Measurements from ENCODE around the gene TMEM238L. TPM values are rescaled to one million over a fixed set of nuclear protein-coding genes. Genes with fewer than 3 reads are reported as not detected.
A peak's percentile ranks its signal among the peaks of the same experiment; 100 is the strongest.
"Not testable (repeated sequence)": the region's sequence is repeated elsewhere in the genome, so short reads cannot be mapped to it uniquely, and the experiment has no call there.

Gene TMEM238L, protein sequence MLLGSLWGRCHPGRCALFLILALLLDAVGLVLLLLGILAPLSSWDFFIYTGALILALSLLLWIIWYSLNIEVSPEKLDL
- total RNA-seq = 1 to 10 TPM in 3 of 4 donors, under 1 TPM in 1; 0.23 to 7.0 (median 3.1) TPM

DNA sequence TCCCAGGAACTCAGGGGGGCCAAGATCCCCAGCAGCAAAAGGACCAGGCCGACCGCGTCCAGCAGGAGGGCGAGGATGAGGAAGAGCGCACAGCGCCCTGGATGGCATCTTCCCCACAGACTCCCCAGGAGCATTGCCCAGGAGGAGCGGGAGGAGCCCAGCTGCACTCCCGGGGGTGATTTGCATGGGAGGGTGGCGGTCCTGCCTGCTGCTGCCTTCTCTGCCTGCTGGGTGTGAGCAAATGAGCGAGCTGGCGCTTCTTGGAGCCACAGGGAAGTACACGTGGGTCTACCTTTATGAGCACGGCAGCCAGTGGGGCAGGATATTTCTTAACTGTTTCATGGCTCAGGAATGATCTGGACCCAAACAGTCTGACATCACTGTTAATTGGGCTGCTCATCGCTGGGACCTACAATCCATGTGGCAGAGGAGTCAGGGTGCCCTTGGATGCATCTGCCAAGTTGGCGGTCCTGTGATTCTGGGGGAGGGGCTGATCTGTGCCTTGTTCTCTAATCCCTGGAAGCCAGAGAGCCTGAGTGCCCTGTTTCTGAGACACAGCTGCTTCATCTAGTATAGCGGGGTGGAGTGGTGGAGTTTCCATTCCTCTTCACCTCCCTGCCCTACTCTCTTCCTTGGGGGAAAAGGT, at the start of gene TMEM238L:
Gene TMEM238L (minus strand): TSS at position 270 of the 646 bp plus-strand sequence. CDS start 136 bp downstream, at position 134.
- peak in 1 of 2 donors; percentile 87 for DNase-seq (ENCODE audit: low spot score in 2 of 2)
- 55 to 57% methylated on average over 16 of the region's 16 CpGs for WGBS, 2 donors
- no peak within 1 kb of the TSS for H3K4me3 ChIP-seq (ENCODE audit: low read depth, poor library complexity, severe bottlenecking)
- intact Hi-C loops (cut with DNase I; ENCODE audit: low total_unique reads) = no loop called here
- TF ChIP-seq, protein P1, sequence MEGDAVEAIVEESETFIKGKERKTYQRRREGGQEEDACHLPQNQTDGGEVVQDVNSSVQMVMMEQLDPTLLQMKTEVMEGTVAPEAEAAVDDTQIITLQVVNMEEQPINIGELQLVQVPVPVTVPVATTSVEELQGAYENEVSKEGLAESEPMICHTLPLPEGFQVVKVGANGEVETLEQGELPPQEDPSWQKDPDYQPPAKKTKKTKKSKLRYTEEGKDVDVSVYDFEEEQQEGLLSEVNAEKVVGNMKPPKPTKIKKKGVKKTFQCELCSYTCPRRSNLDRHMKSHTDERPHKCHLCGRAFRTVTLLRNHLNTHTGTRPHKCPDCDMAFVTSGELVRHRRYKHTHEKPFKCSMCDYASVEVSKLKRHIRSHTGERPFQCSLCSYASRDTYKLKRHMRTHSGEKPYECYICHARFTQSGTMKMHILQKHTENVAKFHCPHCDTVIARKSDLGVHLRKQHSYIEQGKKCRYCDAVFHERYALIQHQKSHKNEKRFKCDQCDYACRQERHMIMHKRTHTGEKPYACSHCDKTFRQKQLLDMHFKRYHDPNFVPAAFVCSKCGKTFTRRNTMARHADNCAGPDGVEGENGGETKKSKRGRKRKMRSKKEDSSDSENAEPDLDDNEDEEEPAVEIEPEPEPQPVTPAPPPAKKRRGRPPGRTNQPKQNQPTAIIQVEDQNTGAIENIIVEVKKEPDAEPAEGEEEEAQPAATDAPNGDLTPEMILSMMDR (IDR thresholded peaks at IDR 0.05) = no peak
- TF ChIP-seq POLR2A (IDR thresholded peaks at IDR 0.05) = no peak

DNA sequence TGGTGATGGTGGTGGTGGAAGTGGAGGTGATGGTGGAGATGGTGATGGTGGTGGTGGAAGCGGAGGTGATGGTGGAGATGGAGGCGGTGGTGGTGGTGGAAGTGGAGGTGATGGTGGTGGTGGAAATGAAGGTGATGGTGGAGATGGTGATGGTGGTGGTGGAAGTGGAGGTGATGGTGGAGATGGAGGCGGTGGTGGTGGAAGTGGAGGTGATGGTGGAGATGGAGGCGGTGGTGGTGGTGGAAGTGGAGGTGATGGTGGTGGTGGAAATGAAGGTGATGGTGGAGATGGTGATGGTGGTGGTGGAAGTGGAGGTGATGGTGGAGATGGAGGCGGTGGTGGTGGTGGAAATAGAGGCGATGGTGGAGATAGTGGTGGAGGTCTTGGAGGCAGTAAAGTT, 42.7 kb upstream of the TMEM238L start:
- WGBS, 2 donors = 81 to 87% methylated on average over 6 of the region's 6 CpGs
- intact Hi-C loops (cut with DNase I; ENCODE audit: low total_unique reads) = loop anchor here (10.0 kb wide), 1 partner anchor 202 kb away; no protein-coding TSS in a partner anchor
- DNase-seq (ENCODE audit: low spot score in 2 of 2) = not testable (repeated sequence)

DNA sequence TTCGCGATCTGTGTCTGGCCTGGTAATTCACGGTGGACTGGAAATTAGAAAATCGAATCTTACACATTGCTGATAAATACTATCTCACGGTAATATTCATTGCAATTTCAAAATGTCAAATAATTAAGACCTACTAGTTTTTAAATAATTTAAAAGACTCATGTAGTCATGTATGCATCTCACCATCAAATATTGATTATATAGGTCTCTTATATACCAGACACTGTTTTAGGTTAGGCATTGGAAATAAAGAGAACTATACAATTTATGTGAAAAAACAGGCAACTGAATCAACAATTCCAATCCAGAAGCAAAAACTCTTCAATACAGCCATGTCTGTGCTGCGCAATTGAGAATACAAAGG, 41.5 kb upstream of the TMEM238L start:
- TF ChIP-seq, protein P1 (IDR thresholded peaks at IDR 0.05) = no peak
- no peak for TF ChIP-seq POLR2A (IDR thresholded peaks at IDR 0.05)
- no peak overlapping the region for H3K4me3 ChIP-seq (ENCODE audit: low read depth, poor library complexity, severe bottlenecking)
- DNase-seq (ENCODE audit: low spot score in 2 of 2) = no peak
- WGBS, 2 donors = 17% methylated on average over 6 of the region's 6 CpGs
- intact Hi-C loops (cut with DNase I; ENCODE audit: low total_unique reads) = loop anchor here (2.0 to 10.0 kb wide), 2 partner anchors 107 to 201 kb away; no protein-coding TSS in a partner anchor

More for the DNA sequence above, 42.7 kb upstream of the TMEM238L start:
- not testable (repeated sequence) for H3K4me3 ChIP-seq (ENCODE audit: low read depth, poor library complexity, severe bottlenecking)

DNA sequence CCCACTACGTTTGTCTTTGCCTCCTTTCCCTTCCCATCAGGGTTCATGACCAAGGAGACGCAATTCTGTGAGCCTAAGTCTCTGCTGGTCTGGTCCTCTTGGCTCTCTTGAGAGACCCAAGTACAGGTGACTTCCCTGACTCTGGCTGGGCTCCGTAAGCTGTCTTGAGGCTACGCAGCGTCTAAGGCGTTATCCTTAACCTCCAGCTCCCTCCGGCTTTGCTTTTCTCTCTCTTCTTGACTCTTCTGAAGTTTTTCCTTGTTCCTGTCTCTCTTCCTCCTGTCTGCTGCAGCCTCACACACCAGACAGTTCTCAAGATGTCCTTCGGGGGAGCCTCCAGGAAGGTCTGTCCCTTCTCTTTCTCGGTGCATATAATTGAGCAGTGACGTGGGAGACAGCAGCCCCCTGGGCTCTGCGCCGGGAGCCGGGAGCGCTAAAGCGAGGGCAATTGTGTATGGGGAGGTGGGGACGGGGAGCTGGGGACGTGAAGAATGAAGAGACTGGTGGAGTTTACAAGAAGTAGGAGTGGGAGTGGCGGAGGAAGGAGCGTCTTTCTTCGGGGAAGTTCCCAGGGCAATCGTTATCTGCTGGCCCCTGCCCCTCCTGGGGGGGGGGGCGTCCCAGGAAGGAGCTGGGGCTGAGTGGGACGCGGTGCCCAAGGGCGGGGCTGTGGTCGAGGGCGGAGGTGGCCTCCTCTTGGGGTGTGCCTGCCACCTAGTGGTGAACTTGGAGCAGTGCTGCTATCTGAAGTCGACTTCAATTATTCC, 40.9 kb upstream of the TMEM238L start:
- 7 to 9% methylated on average over 28 of the region's 28 CpGs for WGBS, 2 donors
- TF ChIP-seq, protein P1 (IDR thresholded peaks at IDR 0.05) = peak in 1 of 3 donors; percentile 83
- TF ChIP-seq POLR2A (IDR thresholded peaks at IDR 0.05) = no peak
- intact Hi-C loops (cut with DNase I; ENCODE audit: low total_unique reads) = loop anchor here (2.0 to 10.0 kb wide), 2 partner anchors 106 to 200 kb away; no protein-coding TSS in a partner anchor
- H3K4me3 ChIP-seq (ENCODE audit: low read depth, poor library complexity, severe bottlenecking) = peak overlapping the region; percentile 4
- DNase-seq (ENCODE audit: low spot score in 2 of 2) = peak; percentile 63 to 97

DNA sequence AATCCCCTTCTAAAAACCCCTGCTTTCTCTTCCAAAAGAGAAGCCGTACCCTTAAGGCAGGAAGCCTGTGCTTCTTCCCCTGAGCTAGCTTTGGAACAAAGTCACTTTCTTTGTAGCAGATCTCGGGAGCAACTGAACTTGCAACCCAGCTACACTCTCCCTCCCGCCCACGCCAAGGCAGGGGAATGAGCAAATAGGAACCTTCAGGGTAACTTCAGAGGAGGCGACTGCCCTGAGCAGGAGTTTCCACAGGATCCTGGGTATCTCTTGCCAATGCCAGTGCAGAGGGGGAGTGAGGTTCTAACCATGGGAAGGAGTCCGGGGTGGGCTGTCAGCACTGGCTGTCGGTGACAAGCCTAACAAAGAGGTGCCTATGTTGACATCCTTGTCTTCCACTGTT, 39.9 kb upstream of the TMEM238L start:
- intact Hi-C loops (cut with DNase I; ENCODE audit: low total_unique reads) = loop anchor here (2.0 to 10.0 kb wide), 2 partner anchors 105 to 199 kb away; no protein-coding TSS in a partner anchor
- 61 to 73% methylated on average over 7 of the region's 7 CpGs for WGBS, 2 donors
- H3K4me3 ChIP-seq (ENCODE audit: low read depth, poor library complexity, severe bottlenecking) = no peak overlapping the region
- DNase-seq (ENCODE audit: low spot score in 2 of 2) = no peak
- no peak for TF ChIP-seq POLR2A (IDR thresholded peaks at IDR 0.05)
- TF ChIP-seq, protein P1 (IDR thresholded peaks at IDR 0.05) = no peak

DNA sequence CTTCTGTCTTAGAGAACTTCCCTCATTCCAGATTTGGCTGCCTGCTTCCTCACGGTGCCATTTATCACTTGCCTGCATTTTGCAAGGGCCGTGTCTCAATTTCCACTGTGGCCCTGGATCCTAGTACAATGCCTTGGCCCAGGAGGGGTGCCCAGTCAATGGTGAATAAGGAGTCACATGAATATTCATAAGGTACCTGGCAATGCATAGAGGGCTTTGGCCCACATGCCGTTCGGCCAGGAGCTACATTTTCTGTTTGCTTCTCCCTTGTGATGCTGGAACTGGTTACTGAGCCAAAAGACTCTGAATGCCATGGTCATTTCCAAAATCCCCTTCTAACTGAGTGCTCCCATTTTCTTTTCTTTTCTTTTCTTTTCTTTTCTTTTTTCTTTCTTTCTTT, 38.8 kb upstream of the TMEM238L start:
- TF ChIP-seq POLR2A (IDR thresholded peaks at IDR 0.05) = no peak
- TF ChIP-seq, protein P1 (IDR thresholded peaks at IDR 0.05) = no peak
- H3K4me3 ChIP-seq (ENCODE audit: low read depth, poor library complexity, severe bottlenecking) = no peak overlapping the region
- WGBS, 2 donors = 67 to 71% methylated on average over 4 of the region's 4 CpGs
- no peak for DNase-seq (ENCODE audit: low spot score in 2 of 2)
- intact Hi-C loops (cut with DNase I; ENCODE audit: low total_unique reads) = loop anchor here (10.0 kb wide), 1 partner anchor 198 kb away; no protein-coding TSS in a partner anchor

Data from lower leg skin (tissue), 4 donors.